A549 (cell line): ENCODE data around the gene OR4K13. TPM values are rescaled to one million over a fixed set of nuclear protein-coding genes. Genes with fewer than 3 reads are reported as not detected.

Experiments used
- ATAC-seq, 2 experiments: fragments of 200-7000 bp in 1 of 2; fragments of >200 bp in 1 of 2; cut with Nextera tagmentation in 1 of 2; cut with Tn5 transposase in 1 of 2; 3 replicates each; pipeline versions ENCODE4 v1.8.0 to v1.9.1; 2018 to 2020; ENCODE audit warnings: mild to moderate bottlenecking in 1 of 2, moderate library complexity in 1 of 2
- CTCF ChIA-PET: fragments of 300-600 bp; sonication (Branson Sonifier 250); formaldehyde crosslinking; extraction: SDS; loops from one replicate; lab custom pipeline; 2021; ENCODE audit warnings: antibody characterized with exemption, inconsistent platforms; lab: Yijun Ruan, JAX
- POLR2A ChIA-PET: fragments of 350-600 bp; formaldehyde crosslinking; extraction: SDS; loops from one replicate; lab custom pipeline; 2021; ENCODE audit warnings: antibody characterized with exemption, inconsistent platforms; lab: Yijun Ruan, JAX
- DNase-seq, 2 experiments: peaks; one replicate each; pipeline versions ENCODE4 v3.0.0 to v3.0.0-alpha.2; 2011 to 2016; ENCODE audit warnings: low read depth in 1 of 2, low spot score in 1 of 2
- FAIRE-seq: peaks from 2 replicates; lab custom pipeline; 2011; peaks lifted over from hg19 to GRCh38; lab: Jason Lieb, UNC
- H3K27ac ChIP-seq, 2 experiments: fragments of >200 bp; sonication (Bioruptor Twin); formaldehyde crosslinking; 3 replicates each; pipeline ENCODE4 v1.5.1; 2016 to 2017
- H3K4me1 ChIP-seq: fragments of >200 bp; sonication (Bioruptor Twin); formaldehyde crosslinking; 3 replicates; pipeline ENCODE4 v1.6.1; 2016
- H3K4me2 ChIP-seq: fragments of >200 bp; sonication (Bioruptor Twin); formaldehyde crosslinking; 3 replicates; pipeline ENCODE4 v1.6.1; 2016
- H3K4me3 ChIP-seq: fragments of >200 bp; sonication (Bioruptor Twin); formaldehyde crosslinking; 3 replicates; pipeline ENCODE4 v1.5.1; 2016
- H3K9me3 ChIP-seq: fragments of >200 bp; sonication (Bioruptor Twin); formaldehyde crosslinking; 3 replicates; pipeline ENCODE4 v1.6.1; 2016
- CBX2 ChIP-seq: fragments of 200-600 bp; sonication (generic); IDR thresholded peaks from 2 replicates; pipeline ENCODE4 v1.6.1; 2016; ENCODE audit warnings: low read depth, mild to moderate bottlenecking, borderline replicate concordance
- CHD2 ChIP-seq: fragments of 150-350 bp; IDR thresholded peaks from 2 replicates; pipeline ENCODE4 v1.6.1; 2014; ENCODE audit warnings: low read length; ENCODE audit not compliant: partially characterized antibody
- CTCF ChIP-seq: fragments of >200 bp; sonication (Bioruptor Twin); formaldehyde crosslinking; IDR thresholded peaks from 3 replicates; pipeline ENCODE4 v1.5.1; 2016
- HOXA7 ChIP-seq: fragments of 250-450 bp; sonication (Bioruptor Pico); IDR thresholded peaks from 2 replicates; pipeline ENCODE4 v1.5.0; 2020; ENCODE audit warnings: mild to moderate bottlenecking, moderate library complexity
- JUN ChIP-seq, 2 experiments: fragments of >200 bp; sonication (Bioruptor Twin); formaldehyde crosslinking; IDR thresholded peaks; 2 replicates in 1 of 2; 3 replicates in 1 of 2; pipeline ENCODE4 v1.6.1; 2016 to 2017
- KDM1A ChIP-seq: fragments of 200-600 bp; sonication (generic); IDR thresholded peaks from 2 replicates; pipeline ENCODE4 v1.6.1; 2016; ENCODE audit warnings: low read depth, mild to moderate bottlenecking
- KDM5A ChIP-seq: fragments of 200-600 bp; sonication (generic); IDR thresholded peaks from 2 replicates; pipeline ENCODE4 v1.6.1; 2016; ENCODE audit warnings: antibody characterized with exemption, mild to moderate bottlenecking
- MAFK ChIP-seq: fragments of 450-650 bp; IDR thresholded peaks from 2 replicates; pipeline ENCODE4 v1.6.1; 2014; ENCODE audit not compliant: partially characterized antibody
- MAZ ChIP-seq: fragments of 150-350 bp; IDR thresholded peaks from 2 replicates; pipeline ENCODE4 v1.6.1; 2014; ENCODE audit warnings: antibody characterized with exemption, low read depth, low read length, borderline replicate concordance
- PHF8 ChIP-seq: fragments of 200-600 bp; sonication (generic); IDR thresholded peaks from 2 replicates; pipeline ENCODE4 v1.6.1; 2016; ENCODE audit warnings: low read depth, mild to moderate bottlenecking, antibody characterized with exemption, moderate library complexity, borderline replicate concordance
- RAD21 ChIP-seq, 2 experiments: fragments of >200 bp in 1 of 2; sonication (Bioruptor Twin) in 1 of 2; formaldehyde crosslinking in 1 of 2; IDR thresholded peaks in 1 of 2; conservative IDR thresholded peaks in 1 of 2; 2 replicates in 1 of 2; 3 replicates in 1 of 2; pipeline ENCODE4 v1.6.1; 2012 to 2018; ENCODE audit warnings: inconsistent platforms in 1 of 2
- RCOR1 ChIP-seq: fragments of 150-350 bp; IDR thresholded peaks from 2 replicates; pipeline ENCODE4 v1.6.1; 2014; ENCODE audit warnings: antibody characterized with exemption, low read length, low read depth
- TP53 ChIP-seq: fragments of 250-450 bp; sonication (Bioruptor Pico); IDR thresholded peaks from 2 replicates; pipeline ENCODE4 v1.5.0; 2021; ENCODE audit warnings: mild to moderate bottlenecking, moderate library complexity
- USF2 ChIP-seq: fragments of 450-650 bp; IDR thresholded peaks from 2 replicates; pipeline ENCODE4 v1.6.1; 2014; ENCODE audit warnings: antibody characterized with exemption
- ZC3H11A ChIP-seq: fragments of 450-650 bp; IDR thresholded peaks from 2 replicates; pipeline ENCODE4 v1.6.1; 2014; ENCODE audit warnings: antibody characterized with exemption, mild to moderate bottlenecking
- ZFP36 ChIP-seq: fragments of 450-650 bp; IDR thresholded peaks from 2 replicates; pipeline ENCODE4 v1.6.1; 2014; ENCODE audit warnings: borderline replicate concordance; ENCODE audit not compliant: partially characterized antibody
- ZNF302 ChIP-seq: fragments of 250-450 bp; sonication (Bioruptor Pico); IDR thresholded peaks from 2 replicates; pipeline ENCODE4 v1.9.0; 2021; ENCODE audit warnings: inconsistent platforms, mild to moderate bottlenecking, moderate library complexity
- whole genome bisulfite sequencing: methylation state at CpG from one replicate; pipeline ENCODE4 v1.1.6; 2017; ENCODE audit errors: missing lambda C conversion rate; 5-methylcytosine and 5-hydroxymethylcytosine counted together
- polyA plus RNA-seq, 4 experiments: library from polyadenylated mRNA; depleted of rRNA in 3 of 4; stranded (reverse); fragments of >200 nt; fragmentation: RNase III in 1 of 4; extraction: RNeasy Plus Mini Kit Qiagen cat#74134 plus additional on column Dnase treatment in 1 of 4; gene quantifications; 2 replicates in 3 of 4; 3 replicates in 1 of 4; pipeline ENCODE4 v1.2.3, GENCODE V29; 2011 to 2017
- TF ChIP-seq, protein P1 (sequence below): fragments of 150-350 bp; IDR thresholded peaks from 2 replicates; pipeline ENCODE4 v1.6.1; 2014; ENCODE audit warnings: low read depth, mild to moderate bottlenecking, low read length

OR4K13 gene
- polyA plus RNA-seq, 2 of the 4 experiments (the other 2 are of a cell fraction), result not detected

DNA sequence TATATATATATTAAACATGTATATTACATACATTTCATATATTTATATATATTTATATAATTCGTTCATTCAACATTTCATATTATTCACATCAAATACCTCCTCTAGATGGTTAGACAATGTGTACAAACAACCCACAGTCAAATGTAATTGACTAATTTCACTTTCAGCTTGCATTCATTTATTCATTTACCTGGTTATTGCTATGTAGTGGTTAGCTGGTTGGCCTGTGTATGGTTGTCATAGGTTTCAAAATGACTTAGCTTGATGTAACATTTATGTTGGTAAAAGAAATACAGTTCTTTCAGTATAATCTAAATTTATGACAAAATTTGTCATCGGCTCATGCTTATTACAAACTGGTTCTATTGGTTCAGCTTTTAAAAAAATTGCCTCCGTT is 389 bp downstream of the OR4K13 start (continued):
- no peak for TF ChIP-seq RAD21 (conservative IDR thresholded peaks at IDR 0.05 in 1 of 2, IDR thresholded peaks at IDR 0.05 in 1 of 2)

DNA sequence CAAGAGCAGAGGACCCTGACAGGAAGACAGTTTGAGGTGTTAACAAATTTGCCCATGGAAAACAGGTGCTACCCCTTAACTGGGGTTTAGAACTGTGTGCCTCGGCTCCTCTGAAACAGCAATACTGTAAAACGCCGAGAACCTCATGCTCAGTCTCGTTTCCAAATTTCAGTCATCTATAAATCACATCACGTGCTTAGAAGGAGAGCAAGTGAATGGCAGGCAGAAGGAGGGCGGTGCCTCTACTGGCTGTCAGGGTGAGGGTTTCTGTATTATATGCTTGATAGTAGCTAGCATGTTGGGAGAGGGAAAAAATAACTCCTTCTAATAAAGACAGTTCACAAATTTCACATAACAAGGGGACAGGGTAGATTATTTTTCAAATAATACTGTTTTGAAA is 4.8 kb downstream of the OR4K13 start:
- TF ChIP-seq HOXA7, result no peak
- no peak for TF ChIP-seq MAZ
- no peak for TF ChIP-seq USF2
- TF ChIP-seq PHF8, result no peak
- TF ChIP-seq CTCF, result no peak
- no peak for TF ChIP-seq KDM1A
- TF ChIP-seq, protein P1, sequence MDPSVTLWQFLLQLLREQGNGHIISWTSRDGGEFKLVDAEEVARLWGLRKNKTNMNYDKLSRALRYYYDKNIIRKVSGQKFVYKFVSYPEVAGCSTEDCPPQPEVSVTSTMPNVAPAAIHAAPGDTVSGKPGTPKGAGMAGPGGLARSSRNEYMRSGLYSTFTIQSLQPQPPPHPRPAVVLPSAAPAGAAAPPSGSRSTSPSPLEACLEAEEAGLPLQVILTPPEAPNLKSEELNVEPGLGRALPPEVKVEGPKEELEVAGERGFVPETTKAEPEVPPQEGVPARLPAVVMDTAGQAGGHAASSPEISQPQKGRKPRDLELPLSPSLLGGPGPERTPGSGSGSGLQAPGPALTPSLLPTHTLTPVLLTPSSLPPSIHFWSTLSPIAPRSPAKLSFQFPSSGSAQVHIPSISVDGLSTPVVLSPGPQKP, result no peak
- no peak for TF ChIP-seq ZNF302 (CRISPR knock-in tag)
- no peaks in the 10 kb centered on the region for H3K4me1 ChIP-seq
- no peak for ATAC-seq
- CTCF ChIA-PET, result no interaction called here
- H3K4me2 ChIP-seq, result no peak overlapping the region
- no peak overlapping the region for H3K27ac ChIP-seq
- no peak overlapping the region for H3K4me3 ChIP-seq
- no peak for DNase-seq
- WGBS, result 13% methylated on average over 6 of the region's 6 CpGs
- POLR2A ChIA-PET, result no interaction called here
- H3K9me3 ChIP-seq, result no peaks in the 10 kb centered on the region
- FAIRE-seq, result no peak

GRCh38 chr14:20019257-20019865 is 16.5 kb downstream of the OR4K13 start, which contains the start of gene OR4K14:
TSS of gene OR4K14 (minus strand) at chr14:20019307. CDS start at chr14:20015193, 4,114 bp downstream.
- TF ChIP-seq CHD2 (no peak), MAFK (peak; percentile 76)
- ChIA-PET CTCF (no interaction called here), POLR2A (no interaction called here)
- Histone ChIP-seq H3K9me3 (no peaks in the 10 kb centered on the region), H3K27ac (no peak within 1 kb of the TSS), H3K4me2 (no peak within 1 kb of the TSS), H3K4me1 (no peaks in the 10 kb centered on the region), H3K4me3 (no peak within 1 kb of the TSS)
- DNase-seq (no peak), FAIRE-seq (no peak), ATAC-seq (no peak)
- WGBS, result 13% methylated on average over 2 of the region's 2 CpGs

- Histone ChIP-seq H3K27ac (no peak overlapping the region), H3K9me3 (no peaks in the 10 kb centered on the region), H3K4me3 (no peak overlapping the region), H3K4me2 (no peak overlapping the region)
- no peak for ATAC-seq
- no peak for TF ChIP-seq CHD2
- no peak for TF ChIP-seq JUN (IDR thresholded peaks at IDR 0.05)
- TF ChIP-seq ZFP36, result no peak
- no peak for TF ChIP-seq ZC3H11A
- no peak for TF ChIP-seq RCOR1
- no peak for TF ChIP-seq KDM5A
- no peak for TF ChIP-seq CBX2
- no peak for TF ChIP-seq TP53 (CRISPR knock-in tag)
- TF ChIP-seq, all 56 proteins: peak for 0
- no peaks in the 10 kb centered on the region for H3K4me1 ChIP-seq
- no peak for FAIRE-seq
- no peak for DNase-seq
- POLR2A ChIA-PET, result no interaction called here
- CTCF ChIA-PET, result no interaction called here
Measured at GRCh38 chr14:20008156-20008555, 27.7 kb downstream of the OR4K13 start.
